ENCODE results near the gene MAP3K6. TPM values are rescaled to one million over a fixed set of nuclear protein-coding genes. Genes with fewer than 3 reads are reported as not detected.
A peak's percentile ranks its signal among the peaks of the same experiment; 100 is the strongest.

The MAP3K6 gene
- total and polyA plus RNA-seq, 9 donors, result 5.1 to 45.9 (median 16.6) TPM

DNA sequence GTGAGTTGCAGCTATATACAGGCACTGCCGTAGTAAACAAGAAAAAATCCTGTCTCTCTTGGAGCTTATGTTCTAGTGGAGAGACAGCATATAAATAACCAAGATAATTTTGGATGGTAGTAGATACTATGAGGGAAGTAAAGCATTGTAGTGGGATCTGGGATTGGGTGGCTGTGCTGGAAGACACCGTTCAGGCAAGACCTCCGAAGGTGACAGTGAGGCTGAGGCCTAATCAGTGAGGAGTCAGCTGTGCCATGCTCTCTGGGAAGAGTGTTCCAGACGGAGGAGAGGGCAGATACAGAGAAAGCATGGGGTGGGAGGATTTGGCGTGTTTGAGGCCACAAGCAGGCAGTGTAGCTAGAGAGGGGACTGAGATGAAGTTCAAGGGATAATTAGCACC lies 38.8 kb downstream of the MAP3K6 start:
- Histone ChIP-seq H3K27ac (no peak overlapping the region), H3K27me3 (no peaks in the 10 kb centered on the region), H3K4me1 (ENCODE audit: insufficient read depth) (peaks cover 8% of the 10 kb centered on the region), H3K4me3 (no peak overlapping the region), H3K9me3 (no peaks in the 10 kb centered on the region), H3K36me3 (no peaks in the 10 kb centered on the region)
- intact Hi-C loops (cut with DNase I), result no loop called here
- WGBS, 3 donors, result 80 to 84% (median 82%) methylated on average over 5 of the region's 5 CpGs
- TF ChIP-seq EP300 (IDR thresholded peaks at IDR 0.05) (no peak), POLR2A (IDR thresholded peaks at IDR 0.05) (no peak)
- TF ChIP-seq, protein P1, sequence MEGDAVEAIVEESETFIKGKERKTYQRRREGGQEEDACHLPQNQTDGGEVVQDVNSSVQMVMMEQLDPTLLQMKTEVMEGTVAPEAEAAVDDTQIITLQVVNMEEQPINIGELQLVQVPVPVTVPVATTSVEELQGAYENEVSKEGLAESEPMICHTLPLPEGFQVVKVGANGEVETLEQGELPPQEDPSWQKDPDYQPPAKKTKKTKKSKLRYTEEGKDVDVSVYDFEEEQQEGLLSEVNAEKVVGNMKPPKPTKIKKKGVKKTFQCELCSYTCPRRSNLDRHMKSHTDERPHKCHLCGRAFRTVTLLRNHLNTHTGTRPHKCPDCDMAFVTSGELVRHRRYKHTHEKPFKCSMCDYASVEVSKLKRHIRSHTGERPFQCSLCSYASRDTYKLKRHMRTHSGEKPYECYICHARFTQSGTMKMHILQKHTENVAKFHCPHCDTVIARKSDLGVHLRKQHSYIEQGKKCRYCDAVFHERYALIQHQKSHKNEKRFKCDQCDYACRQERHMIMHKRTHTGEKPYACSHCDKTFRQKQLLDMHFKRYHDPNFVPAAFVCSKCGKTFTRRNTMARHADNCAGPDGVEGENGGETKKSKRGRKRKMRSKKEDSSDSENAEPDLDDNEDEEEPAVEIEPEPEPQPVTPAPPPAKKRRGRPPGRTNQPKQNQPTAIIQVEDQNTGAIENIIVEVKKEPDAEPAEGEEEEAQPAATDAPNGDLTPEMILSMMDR (IDR thresholded peaks at IDR 0.05), result no peak
- DNase-seq, result no peak

DNA sequence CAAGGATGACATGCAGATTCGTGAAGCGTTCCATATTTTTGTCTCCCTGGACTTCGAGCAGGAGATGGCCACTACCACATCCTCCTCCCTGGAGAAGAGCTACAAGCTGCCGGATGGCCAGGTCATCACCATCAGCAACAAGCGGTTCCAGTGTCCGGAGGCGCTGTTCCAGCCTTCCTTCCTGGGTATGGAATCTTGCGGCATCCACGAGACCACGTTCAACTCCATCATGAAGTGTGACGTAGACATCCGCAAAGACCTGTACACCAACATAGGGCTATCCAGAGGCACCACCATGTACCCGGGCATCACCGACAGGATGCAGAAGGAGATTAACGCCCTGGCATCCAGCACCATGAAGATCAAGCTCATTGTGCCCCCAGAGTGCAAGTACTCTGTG lies 41.5 kb downstream of the MAP3K6 start:
- 87 to 92% (median 90%) methylated on average over 15 of the region's 15 CpGs for WGBS, 3 donors
- peaks cover 11% of the 10 kb centered on the region for H3K4me1 ChIP-seq (ENCODE audit: insufficient read depth)
- no peaks in the 10 kb centered on the region for H3K9me3 ChIP-seq
- intact Hi-C loops (cut with DNase I), result no loop called here
- H3K36me3 ChIP-seq, result no peaks in the 10 kb centered on the region
- H3K27ac ChIP-seq, result no peak overlapping the region
- no peak overlapping the region for H3K4me3 ChIP-seq
- H3K27me3 ChIP-seq, result no peaks in the 10 kb centered on the region
- no peak for DNase-seq
- TF ChIP-seq EP300 (IDR thresholded peaks at IDR 0.05), result no peak
- no peak for TF ChIP-seq POLR2A (IDR thresholded peaks at IDR 0.05)
- TF ChIP-seq, protein P1 (IDR thresholded peaks at IDR 0.05), result no peak

DNA sequence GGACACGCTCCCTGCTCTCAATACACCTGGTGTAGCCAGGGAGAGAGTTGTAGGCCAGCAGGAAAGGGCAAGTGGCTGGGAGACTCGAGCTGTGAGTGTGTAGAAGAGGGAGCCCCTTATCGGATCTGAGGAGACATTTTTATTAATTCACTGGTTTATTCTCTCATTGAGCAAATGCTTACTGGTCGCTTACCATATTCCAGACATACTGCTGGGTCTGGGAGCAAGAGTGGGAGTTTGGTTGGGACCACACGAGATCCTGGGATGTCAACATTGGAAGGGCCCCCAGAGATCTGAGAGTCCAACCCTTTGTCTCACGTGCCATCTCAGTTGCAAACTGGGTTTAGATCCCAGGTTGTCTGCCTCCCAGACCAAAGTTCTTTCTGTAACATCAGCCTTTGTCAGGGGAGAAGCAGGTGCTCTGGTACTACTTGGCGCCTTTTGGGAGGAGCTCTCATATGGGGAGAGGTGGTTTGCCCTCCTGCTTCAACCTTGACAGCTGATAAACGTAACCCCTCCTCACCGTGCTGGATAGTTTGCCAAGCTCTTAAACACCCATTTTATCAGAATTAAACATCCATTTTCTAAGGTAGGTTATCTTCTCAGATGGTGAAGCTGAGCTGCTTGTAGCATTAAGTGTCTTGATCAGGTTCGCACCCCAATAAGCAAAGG lies 44.1 kb downstream of the MAP3K6 start:
- no peak for DNase-seq
- H3K27ac ChIP-seq, result peak overlapping the region in 1 of 2 donors; percentile 56
- no peaks in the 10 kb centered on the region for H3K9me3 ChIP-seq
- intact Hi-C loops (cut with DNase I), result loop anchor here in 2 of 4 donors (2.0 to 5.0 kb wide), 2 partner anchors 28 to 35 kb away; no protein-coding TSS in a partner anchor
- peak overlapping the region; percentile 92 for H3K4me3 ChIP-seq
- H3K27me3 ChIP-seq, result no peaks in the 10 kb centered on the region
- WGBS, 3 donors, result 9 to 12% (median 10%) methylated on average over 10 of the region's 10 CpGs
- peaks cover 9% of the 10 kb centered on the region for H3K4me1 ChIP-seq (ENCODE audit: insufficient read depth)
- no peaks in the 10 kb centered on the region for H3K36me3 ChIP-seq
- TF ChIP-seq POLR2A (IDR thresholded peaks at IDR 0.05), result no peak

DNA sequence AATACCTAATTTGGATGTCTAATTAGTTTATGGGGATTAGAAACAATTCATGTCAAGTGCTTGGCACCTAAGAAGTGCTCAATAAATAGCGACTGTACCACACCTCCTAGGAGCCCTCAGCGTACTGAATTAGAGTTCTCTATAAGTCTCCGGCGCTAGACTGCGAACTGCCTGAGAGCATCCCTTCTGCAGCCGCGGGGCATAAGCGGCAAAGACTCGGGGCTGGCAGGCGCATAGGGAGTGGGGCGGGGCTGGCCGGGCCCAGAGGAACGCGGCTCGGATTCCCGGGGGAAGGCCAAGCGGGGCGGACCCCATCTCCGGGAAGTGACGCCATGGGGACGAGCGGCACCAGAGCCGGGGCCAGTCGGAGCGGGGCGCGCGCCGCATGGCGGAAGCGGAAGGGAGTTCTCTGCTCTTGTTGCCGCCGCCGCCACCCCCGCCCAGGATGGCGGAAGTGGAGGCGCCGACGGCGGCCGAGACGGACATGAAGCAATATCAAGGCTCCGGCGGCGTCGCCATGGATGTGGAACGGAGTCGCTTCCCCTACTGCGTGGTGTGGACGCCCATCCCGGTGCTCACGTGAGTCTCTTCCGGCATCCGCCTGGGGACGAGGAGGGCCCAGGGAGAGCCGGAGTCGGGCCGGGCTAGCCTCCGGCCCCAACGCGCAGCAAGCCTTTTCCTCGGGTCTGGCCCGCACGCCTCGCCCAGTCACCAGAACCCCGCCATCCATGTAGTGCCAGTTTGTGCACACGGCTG lies 44.8 kb downstream of the MAP3K6 start, which contains the start of gene TMEM222:
TMEM222 (plus strand) TSS at position 351 of the 756 bp plus-strand sequence; CDS start at position 386, 35 bp downstream.
- WGBS, 3 donors, result 0 to 1% (median 1%) methylated on average over 64 to 67 of the region's 67 CpGs
- H3K27me3 ChIP-seq, result no peaks in the 10 kb centered on the region
- no peaks in the 10 kb centered on the region for H3K9me3 ChIP-seq
- intact Hi-C loops (cut with DNase I), result loop anchor here in 2 of 4 donors (2.0 to 5.0 kb wide), 2 partner anchors 29 to 35 kb away; no protein-coding TSS in a partner anchor
- TF ChIP-seq POLR2A (IDR thresholded peaks at IDR 0.05), result no peak
- TF ChIP-seq, protein P1 (IDR thresholded peaks at IDR 0.05), result peak in 2 of 3 donors; percentile 56 to 66
- TF ChIP-seq EP300 (IDR thresholded peaks at IDR 0.05), result peak; percentile 35
- peak within 1 kb of the TSS in 1 of 2 donors; percentile 56 for H3K27ac ChIP-seq
- H3K4me3 ChIP-seq, result peak within 1 kb of the TSS; percentile 92
- DNase-seq, result peak; percentile 94 to 97 (median 96)
- H3K4me1 ChIP-seq (ENCODE audit: insufficient read depth), result peaks cover 9% of the 10 kb centered on the region
- H3K36me3 ChIP-seq, result no peaks in the 10 kb centered on the region

Data from ovary (tissue), 9 donors.